GM23248 (cell line): ENCODE data around the gene HOXA3. TPM values are rescaled to one million over a fixed set of nuclear protein-coding genes. Genes with fewer than 3 reads are reported as not detected.

ENCODE experiments used
- DNase-seq: peaks from one replicate; pipeline ENCODE4 v3.0.0-alpha.2; 2015
- H2AFZ ChIP-seq: fragments of 200-600 bp; sonication (generic); 2 replicates; pipeline ENCODE4 v1.6.1; 2016; ENCODE audit warnings: antibody characterized with exemption
- H3F3A ChIP-seq: fragments of 200-600 bp; sonication (generic); 2 replicates; pipeline ENCODE4 v1.6.1; 2016; ENCODE audit warnings: mild to moderate bottlenecking, antibody characterized with exemption, mixed run types; ENCODE audit not compliant: insufficient read depth
- H3K27ac ChIP-seq: fragments of 200-600 bp; sonication (generic); 2 replicates; pipeline ENCODE4 v1.5.1; 2016; ENCODE audit warnings: mild to moderate bottlenecking
- H3K27me3 ChIP-seq: fragments of 200-600 bp; sonication (generic); replicated peaks from 2 replicates; pipeline ENCODE4 v1.6.1; 2016; ENCODE audit warnings: mild to moderate bottlenecking; ENCODE audit not compliant: insufficient read depth
- H3K36me3 ChIP-seq: fragments of 200-600 bp; sonication (generic); 2 replicates; pipeline ENCODE4 v1.6.1; 2016; ENCODE audit warnings: low read depth, mild to moderate bottlenecking
- H3K4me1 ChIP-seq: fragments of 200-600 bp; sonication (generic); 2 replicates; pipeline ENCODE4 v1.6.1; 2016; ENCODE audit warnings: mild to moderate bottlenecking; ENCODE audit not compliant: insufficient read depth
- H3K4me2 ChIP-seq: fragments of 200-600 bp; sonication (generic); one replicate; pipeline ENCODE4 v1.6.1; 2016; ENCODE audit warnings: mild to moderate bottlenecking; ENCODE audit not compliant: unreplicated experiment
- H3K4me3 ChIP-seq: fragments of 200-600 bp; sonication (generic); 2 replicates; pipeline ENCODE4 v1.5.1; 2016; ENCODE audit warnings: mild to moderate bottlenecking
- H3K79me2 ChIP-seq: fragments of 200-600 bp; sonication (generic); 2 replicates; pipeline ENCODE4 v1.6.1; 2016; ENCODE audit warnings: mild to moderate bottlenecking; ENCODE audit not compliant: insufficient read depth
- H3K9ac ChIP-seq: fragments of 200-600 bp; sonication (generic); 2 replicates; pipeline ENCODE4 v1.6.1; 2016; ENCODE audit warnings: mild to moderate bottlenecking
- H3K9me2 ChIP-seq: fragments of 200-600 bp; sonication (generic); 2 replicates; pipeline ENCODE4 v1.6.1; 2016; ENCODE audit warnings: mixed run types, mild to moderate bottlenecking, moderate library complexity; ENCODE audit not compliant: insufficient read depth
- H3K9me3 ChIP-seq: fragments of 200-600 bp; sonication (generic); one replicate; pipeline ENCODE4 v1.6.1; 2017; ENCODE audit warnings: low read depth
- H4K20me1 ChIP-seq: fragments of 200-600 bp; sonication (generic); 2 replicates; pipeline ENCODE4 v1.6.0; 2016; ENCODE audit not compliant: insufficient read depth
- EZH2 ChIP-seq: fragments of 200-600 bp; sonication (generic); IDR thresholded peaks from 2 replicates; pipeline ENCODE4 v1.6.1; 2018; ENCODE audit warnings: antibody characterized with exemption, mild to moderate bottlenecking; ENCODE audit not compliant: insufficient read depth, poor library complexity, severe bottlenecking
- EZH2phosphoT487 ChIP-seq: fragments of 200-600 bp; sonication (generic); IDR thresholded peaks from 2 replicates; pipeline ENCODE4 v1.6.1; 2018; ENCODE audit warnings: antibody characterized with exemption, moderate library complexity, mild to moderate bottlenecking, low read depth; ENCODE audit not compliant: insufficient read depth
- WGBS, 2 experiments: methylation state at CpG; one replicate each; pipeline ENCODE4 v1.1.6; 2015 to 2017; ENCODE audit warnings: low lambda C conversion rate in 2 of 2, low coverage in 1 of 2; ENCODE audit errors: missing lambda C conversion rate in 2 of 2; 5-methylcytosine and 5-hydroxymethylcytosine counted together
- in situ Hi-C: fragments of 300-500 bp; cut with MboI; formaldehyde crosslinking; loops from 2 replicates; pipeline ENCODE4 v1.15.0; 2020
- polyA plus RNA-seq: library from polyadenylated mRNA; unstranded; fragments of >200 nt; fragmentation: Nextera tagmentation; extraction: Ambion mirVana; gene quantifications from 2 replicates; pipeline ENCODE4 v1.2.1, GENCODE V29; 2016
- total RNA-seq: library from RNA; depleted of rRNA; stranded (reverse); fragments of >200 nt; shearing (Covaris generic); gene quantifications from 2 replicates; pipeline ENCODE4 v1.2.3, GENCODE V29; 2014

The HOXA3 gene
- total and polyA plus RNA-seq, 2 experiments from 2014 or later, result 1.2 to 2.1 TPM

DNA sequence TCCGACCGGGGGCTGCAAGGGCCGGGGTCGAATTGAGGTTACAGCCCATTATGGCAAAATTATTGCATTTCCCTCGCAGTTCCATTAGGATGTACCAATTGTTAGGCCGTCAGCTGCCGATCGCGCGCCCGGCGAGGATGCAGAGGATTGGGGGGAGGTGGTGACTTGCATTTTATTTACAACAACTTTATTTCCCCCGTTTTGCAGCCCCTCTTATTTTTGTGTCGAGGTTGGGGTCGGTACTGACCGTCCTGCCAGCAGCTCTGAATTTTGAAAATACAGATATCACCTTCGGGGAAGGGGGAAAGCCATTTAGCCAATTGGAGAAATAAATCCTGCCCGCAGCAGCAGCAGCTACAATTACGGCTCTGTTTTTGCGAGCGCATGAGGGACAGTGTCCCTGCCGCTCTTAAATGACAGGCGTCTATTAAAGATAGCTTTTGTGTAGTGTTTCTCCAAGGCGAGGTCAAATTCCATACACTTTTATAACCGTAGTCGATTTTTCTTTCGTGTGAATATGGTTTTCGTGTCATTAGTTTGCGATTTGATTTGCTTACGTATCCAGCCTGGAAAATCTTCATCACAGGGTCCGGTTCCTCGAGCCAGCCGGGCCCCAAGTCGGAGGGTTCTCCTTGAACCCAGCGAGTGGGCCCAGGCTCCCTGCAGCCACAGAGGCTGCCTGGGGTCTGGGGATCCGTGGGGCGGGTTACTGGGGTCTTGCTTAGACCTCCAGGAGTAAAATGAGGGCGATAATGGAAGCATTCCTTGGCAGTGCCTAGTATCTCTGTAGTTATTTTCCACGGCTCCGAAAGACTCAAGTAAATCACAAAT lies 8.2 kb downstream of the HOXA3 start:
- WGBS, 2 experiments, result 94 to 95% methylated on average over 40 of the region's 40 CpGs
- H3K9ac ChIP-seq, result no peak overlapping the region
- H3K4me3 ChIP-seq, result no peak overlapping the region
- no peak overlapping the region for H3K4me2 ChIP-seq
- in situ Hi-C loops, result no loop called here
- H3K4me1 ChIP-seq, result peaks cover 15% of the 10 kb centered on the region
- TF ChIP-seq EZH2phosphoT487 (no peak), EZH2 (no peak)
- H3K27me3 ChIP-seq, result no peaks in the 10 kb centered on the region
- no peak for DNase-seq
- peaks cover 21% of the 10 kb centered on the region; the same call in 1 of the 2 replicates for H3K36me3 ChIP-seq
- H3K9me3 ChIP-seq, result no peaks in the 10 kb centered on the region
- H2AFZ ChIP-seq, result no peak overlapping the region
- H3K27ac ChIP-seq, result no peak overlapping the region
- peaks cover 67% of the 10 kb centered on the region for H3K79me2 ChIP-seq
- H3K9me2 ChIP-seq, result no peaks in the 10 kb centered on the region
- 0 out of 2 replicates have a peak, but pooled peaks cover 3% of the 10 kb centered on the region for H3F3A ChIP-seq
- no peaks in the 10 kb centered on the region for H4K20me1 ChIP-seq

DNA sequence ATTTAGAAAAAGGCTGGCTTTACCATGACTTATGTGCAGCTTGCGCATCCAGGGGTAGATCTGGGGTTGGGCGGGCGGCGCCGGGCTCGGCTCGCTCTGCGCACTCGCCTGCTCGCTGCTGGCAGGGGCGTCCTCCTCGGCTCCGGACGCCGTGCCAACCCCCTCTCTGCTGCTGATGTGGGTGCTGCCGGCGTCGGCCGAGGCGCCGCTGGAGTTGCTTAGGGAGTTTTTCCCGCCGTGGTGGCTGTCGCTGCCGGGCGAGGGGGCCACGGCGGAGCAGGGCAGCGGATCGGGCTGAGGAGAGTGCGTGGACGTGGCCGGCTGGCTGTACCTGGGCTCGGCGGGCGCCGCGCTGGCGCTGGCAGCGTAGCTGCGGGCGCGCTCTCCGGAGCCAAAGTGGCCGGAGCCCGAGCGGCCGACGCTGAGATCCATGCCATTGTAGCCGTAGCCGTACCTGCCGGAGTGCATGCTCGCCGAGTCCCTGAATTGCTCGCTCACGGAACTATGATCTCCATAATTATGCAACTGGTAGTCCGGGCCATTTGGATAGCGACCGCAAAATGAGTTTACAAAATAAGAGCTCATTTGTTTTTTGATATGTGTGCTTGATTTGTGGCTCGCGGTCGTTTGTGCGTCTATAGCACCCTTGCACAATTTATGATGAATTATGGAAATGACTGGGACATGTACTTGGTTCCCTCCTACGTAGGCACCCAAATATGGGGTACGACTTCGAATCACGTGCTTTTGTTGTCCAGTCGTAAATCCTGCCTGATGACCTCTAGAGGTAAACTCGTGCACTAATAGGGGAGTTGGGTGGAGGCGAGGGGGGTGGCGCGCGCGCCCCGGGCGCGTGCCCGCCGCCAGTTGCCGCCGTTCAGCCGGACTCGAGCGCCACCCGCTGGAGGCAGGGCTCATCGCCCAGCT lies 9.1 kb downstream of the HOXA3 start, which contains the start of gene HOXA5:
HOXA5 (minus strand) TSS at position 659 of the 927 bp plus-strand sequence; CDS start at position 585, 74 bp downstream.
- Histone ChIP-seq H3K9me3 (no peaks in the 10 kb centered on the region), H3K27ac (no peak within 1 kb of the TSS), H3K4me3 (no peak within 1 kb of the TSS), H3K9me2 (no peaks in the 10 kb centered on the region), H3K4me1 (peaks cover 7% of the 10 kb centered on the region; the same call in 1 of the 2 replicates), H3K79me2 (peaks cover 66% of the 10 kb centered on the region), H3K36me3 (peaks cover 21% of the 10 kb centered on the region; the same call in 1 of the 2 replicates), H3F3A (no peaks in the 10 kb centered on the region), H3K4me2 (no peak within 1 kb of the TSS), H2AFZ (no peak within 1 kb of the TSS), H3K9ac (no peak within 1 kb of the TSS), H3K27me3 (no peaks in the 10 kb centered on the region), H4K20me1 (no peaks in the 10 kb centered on the region)
- no peak for DNase-seq
- in situ Hi-C loops, result no loop called here
- TF ChIP-seq EZH2phosphoT487 (no peak), EZH2 (no peak)
- WGBS, 2 experiments, result 90 to 93% methylated on average over 66 to 86 of the region's 86 CpGs

GRCh38 chr7:27142580-27143022 lies 9.8 kb downstream of the HOXA3 start:
- Histone ChIP-seq H3K4me3 (no peak overlapping the region), H3K9me2 (no peaks in the 10 kb centered on the region), H3K9ac (no peak overlapping the region), H4K20me1 (no peaks in the 10 kb centered on the region), H3K27ac (no peak overlapping the region), H3K4me2 (no peak overlapping the region), H3K27me3 (no peaks in the 10 kb centered on the region), H3K79me2 (peaks cover 66% of the 10 kb centered on the region), H3K36me3 (peaks cover 23% of the 10 kb centered on the region), H3K9me3 (no peaks in the 10 kb centered on the region), H3K4me1 (peaks cover 4% of the 10 kb centered on the region; the same call in 1 of the 2 replicates), H3F3A (no peaks in the 10 kb centered on the region), H2AFZ (no peak overlapping the region)
- WGBS, 2 experiments, result 91 to 92% methylated on average over 29 of the region's 29 CpGs
- in situ Hi-C loops, result no loop called here
- DNase-seq, result no peak
- no peak for TF ChIP-seq EZH2phosphoT487

DNA sequence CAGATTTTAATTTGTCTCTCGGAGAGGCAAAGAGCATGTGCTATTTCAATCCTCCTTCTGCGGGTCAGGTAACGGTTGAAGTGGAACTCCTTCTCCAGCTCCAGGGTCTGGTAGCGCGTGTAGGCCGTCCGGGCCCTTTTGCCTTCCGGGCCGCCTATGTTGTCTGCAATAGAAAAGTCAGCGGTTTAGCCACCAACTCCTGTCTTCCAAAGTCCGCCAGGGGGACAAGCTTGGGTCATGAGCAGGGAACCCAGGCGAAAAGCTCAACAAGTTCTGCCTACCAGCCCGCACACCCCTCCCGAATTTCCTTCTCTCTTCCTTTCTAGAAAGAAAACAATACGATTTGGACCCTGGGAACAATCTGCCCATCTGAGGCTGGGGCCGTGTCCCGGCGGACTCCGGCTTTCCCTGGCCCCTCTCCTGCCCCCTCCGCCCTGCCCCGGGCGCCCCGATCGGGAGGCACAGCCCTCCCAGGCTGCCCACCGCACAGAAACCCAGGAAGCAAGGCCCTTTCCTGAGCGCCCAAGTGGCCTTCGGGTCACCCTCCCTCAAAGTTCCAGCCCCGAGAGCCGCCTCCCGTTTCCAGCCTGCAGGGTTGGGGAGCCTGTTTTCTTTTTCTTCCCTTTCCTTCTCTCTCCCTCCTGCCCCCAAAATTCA lies 10.3 kb downstream of the HOXA3 start:
- H3K4me1 ChIP-seq, result no peaks in the 10 kb centered on the region
- no peak overlapping the region for H3K27ac ChIP-seq
- DNase-seq, result no peak
- H2AFZ ChIP-seq, result no peak overlapping the region
- no peak for TF ChIP-seq EZH2phosphoT487
- no peak for TF ChIP-seq EZH2
- H3K9me3 ChIP-seq, result no peaks in the 10 kb centered on the region
- 92 to 98% methylated on average over 17 to 30 of the region's 30 CpGs for WGBS, 2 experiments
- no peak overlapping the region for H3K9ac ChIP-seq
- in situ Hi-C loops, result no loop called here
- H3K27me3 ChIP-seq, result no peaks in the 10 kb centered on the region
- no peaks in the 10 kb centered on the region for H3K9me2 ChIP-seq
- no peak overlapping the region for H3K4me2 ChIP-seq
- peaks cover 28% of the 10 kb centered on the region for H3K36me3 ChIP-seq
- H3K4me3 ChIP-seq, result no peak overlapping the region
- H3F3A ChIP-seq, result no peaks in the 10 kb centered on the region
- H3K79me2 ChIP-seq, result peaks cover 66% of the 10 kb centered on the region
- H4K20me1 ChIP-seq, result no peaks in the 10 kb centered on the region
